Activated naive CD4-positive, alpha-beta T cell treated with Interleukin-2 at 50 U/mL for 16 hours (primary cell): ENCODE measurements around the gene RAB1B.

Experiments
- DNase-seq: peaks from one replicate; pipeline ENCODE4 v3.0.0-alpha.2; 2020

RAB1B gene

DNA sequence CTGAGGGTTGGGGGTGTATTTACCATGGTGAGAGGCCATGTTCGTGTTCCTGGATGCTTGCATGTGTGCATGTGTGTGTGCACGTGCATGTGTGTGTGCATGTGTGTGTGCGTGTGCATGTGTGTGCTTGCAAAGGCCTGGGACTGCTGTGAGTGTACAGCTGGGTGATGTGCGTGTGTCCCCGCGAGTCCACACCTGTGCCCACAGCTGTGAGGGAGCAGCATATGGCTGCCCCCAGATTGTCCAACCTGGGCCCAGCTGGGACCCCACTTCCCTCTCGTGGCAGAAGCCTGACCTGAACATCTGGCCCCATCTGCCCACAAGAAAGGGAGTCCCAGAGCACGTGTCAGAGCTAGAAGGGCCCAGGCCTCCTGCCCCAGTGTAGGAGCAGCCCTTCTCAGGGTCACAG lies 56.8 kb downstream of the RAB1B start:
- DNase-seq, result no peak

DNA sequence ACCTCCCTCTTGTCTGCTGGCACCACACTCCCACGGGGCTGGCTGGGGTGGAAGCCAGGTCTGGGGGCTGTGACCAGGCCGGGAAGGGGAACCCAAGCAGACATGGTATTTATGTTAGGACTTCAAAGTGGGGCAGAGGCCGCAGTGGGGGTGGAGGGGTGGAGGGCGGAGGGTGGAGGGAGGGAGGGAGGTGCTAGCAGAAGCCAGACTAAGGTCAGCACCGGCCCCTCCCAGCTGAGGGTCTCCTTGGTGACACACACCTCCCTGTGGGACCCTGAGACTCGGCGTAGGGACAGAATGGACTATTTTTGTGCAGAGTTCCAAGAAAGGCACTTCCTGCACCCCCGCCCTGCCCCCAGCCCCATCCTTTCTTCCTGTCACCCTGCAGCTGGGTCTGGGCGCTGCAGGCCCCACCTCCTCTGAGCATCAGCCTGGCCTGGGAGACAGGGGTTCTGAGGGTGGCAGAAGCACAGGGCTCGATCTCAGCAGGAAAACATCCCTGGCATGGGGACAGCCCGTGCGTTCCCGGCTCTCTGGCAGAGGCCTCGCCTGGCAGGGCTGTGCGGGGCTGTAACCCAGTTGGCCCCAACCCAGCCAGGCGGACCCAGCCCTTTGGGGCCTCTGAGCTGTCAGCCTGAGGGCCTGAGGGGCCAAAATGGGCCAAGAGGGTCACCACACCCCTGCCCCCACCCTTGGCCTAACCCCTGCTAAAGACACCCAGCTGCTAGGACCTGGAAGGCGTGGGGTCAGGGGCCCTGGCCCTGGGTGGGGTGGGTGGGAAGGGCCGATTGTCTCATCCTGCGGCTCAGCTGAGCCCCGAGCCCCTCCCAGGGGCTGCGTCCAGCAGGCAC lies 58.0 kb downstream of the RAB1B start:
- no peak for DNase-seq
